Dedifferentiated amniotic fluid mesenchymal stem cell (primary cell): Measurements from ENCODE around the gene PVALEF.

Experiments
- DNase-seq: peaks from one replicate; pipeline ENCODE4 v3.0.0-alpha.2; 2016; ENCODE audit errors: extremely low spot score

PVALEF gene

GRCh38 chr17:81183316-81183715, 18.0 kb downstream of the PVALEF start:
- DNase-seq, result no peak

DNA sequence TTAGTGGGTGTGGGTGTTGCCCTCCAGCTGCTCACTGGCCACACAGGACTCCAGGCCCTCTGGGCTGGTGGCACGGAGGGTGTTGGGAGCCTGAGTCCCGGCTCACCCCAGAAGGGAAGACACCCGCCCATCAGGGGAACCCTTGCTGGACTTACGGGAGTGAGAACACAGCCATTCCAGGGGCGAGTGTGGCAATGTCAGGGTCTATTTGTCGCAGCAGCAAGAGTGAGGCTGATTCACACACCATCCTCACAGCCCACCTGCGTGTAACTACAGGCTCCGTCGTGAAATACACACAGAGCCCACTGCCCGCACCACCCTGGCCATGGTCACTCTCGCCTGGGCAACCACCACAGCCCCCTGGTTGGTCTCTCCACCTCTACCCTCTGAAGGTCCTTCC, 18.5 kb downstream of the PVALEF start:
- DNase-seq, result no peak

DNA sequence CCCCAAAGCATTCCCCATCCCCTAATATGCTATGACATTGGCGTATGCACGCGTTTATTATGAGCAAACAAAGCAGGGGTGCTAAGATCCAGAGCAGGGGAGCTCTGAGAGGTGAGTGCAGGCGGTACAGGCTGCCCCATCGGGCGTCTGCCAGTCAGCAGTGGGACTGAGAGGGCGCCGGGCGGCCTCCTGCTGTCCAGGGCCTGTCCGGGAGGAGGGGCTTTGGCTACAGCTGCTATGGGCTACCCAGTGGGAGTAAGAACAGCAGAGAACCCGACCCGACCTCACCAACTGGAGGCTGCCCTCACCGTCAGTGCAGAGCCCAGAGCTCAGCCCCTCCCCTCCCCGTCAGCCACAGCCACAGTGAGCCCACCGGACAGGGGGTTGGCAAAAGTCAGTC, 19.2 kb downstream of the PVALEF start:
- no peak for DNase-seq

- no peak for DNase-seq
Measured at GRCh38 chr17:81186203-81186602, 20.9 kb downstream of the PVALEF start.

DNA sequence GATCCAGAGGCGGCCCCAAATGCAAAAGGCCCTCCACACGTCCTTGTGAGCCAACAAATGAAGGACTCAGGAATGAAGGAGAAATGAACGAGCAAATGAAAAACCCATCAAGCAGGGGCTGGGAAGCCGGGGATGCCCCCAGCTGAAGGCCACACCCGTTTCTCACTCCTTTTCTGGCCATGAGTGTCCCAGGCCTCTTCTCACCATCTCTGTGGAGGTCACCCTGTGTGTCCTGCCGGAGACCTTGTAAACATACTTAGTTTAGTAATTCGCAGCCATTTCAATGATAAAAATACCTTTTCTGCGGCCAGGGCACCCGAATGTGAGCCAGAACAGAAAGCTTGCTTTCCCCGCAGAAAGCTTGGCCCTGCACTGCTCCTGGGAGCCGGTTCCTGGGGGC, 21.8 kb downstream of the PVALEF start:
- no peak for DNase-seq

DNA sequence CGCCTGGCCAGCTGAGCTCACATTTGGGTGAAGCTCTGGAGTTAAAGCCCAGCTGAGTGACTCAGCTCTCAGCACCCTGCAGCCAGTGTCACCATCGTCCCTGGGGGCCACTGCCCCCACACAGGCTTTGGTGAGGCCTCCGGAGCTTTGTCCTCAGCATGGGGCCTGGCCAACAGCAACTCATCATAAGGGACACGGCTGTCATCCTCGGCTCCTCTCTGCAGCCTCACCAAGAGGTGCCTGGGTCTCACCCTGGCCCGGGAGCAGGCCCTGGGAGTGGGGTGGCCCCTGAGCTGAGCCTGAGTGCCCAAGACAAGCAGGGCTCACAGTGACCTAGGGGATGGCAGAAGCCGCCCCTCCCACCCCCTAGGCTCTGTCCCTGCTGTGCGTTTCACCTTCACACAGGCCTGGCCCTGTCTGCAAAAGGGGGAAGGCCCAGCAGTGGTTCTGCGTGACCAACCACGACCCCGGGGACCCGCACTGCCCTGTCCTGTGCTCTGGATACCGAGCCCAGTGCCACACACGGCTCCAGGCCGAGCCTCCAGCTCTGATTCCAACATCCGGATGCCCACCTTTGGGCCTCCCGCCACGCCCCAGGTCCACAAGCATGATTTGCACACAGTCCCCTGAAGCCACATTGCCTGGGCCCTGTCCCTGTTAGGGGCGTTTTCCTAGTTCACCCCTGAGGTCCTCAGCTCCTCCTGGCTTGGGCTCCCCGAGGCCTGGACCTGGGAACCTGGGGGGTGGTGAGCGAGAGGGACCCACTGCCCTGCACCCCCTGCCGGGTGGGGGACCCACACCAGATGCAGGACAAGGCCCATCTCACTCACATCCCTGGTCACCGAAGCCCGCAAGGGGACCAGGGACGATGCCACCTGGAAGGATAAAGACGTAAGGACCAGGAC, 22.5 kb downstream of the PVALEF start:
- no peak for DNase-seq

DNA sequence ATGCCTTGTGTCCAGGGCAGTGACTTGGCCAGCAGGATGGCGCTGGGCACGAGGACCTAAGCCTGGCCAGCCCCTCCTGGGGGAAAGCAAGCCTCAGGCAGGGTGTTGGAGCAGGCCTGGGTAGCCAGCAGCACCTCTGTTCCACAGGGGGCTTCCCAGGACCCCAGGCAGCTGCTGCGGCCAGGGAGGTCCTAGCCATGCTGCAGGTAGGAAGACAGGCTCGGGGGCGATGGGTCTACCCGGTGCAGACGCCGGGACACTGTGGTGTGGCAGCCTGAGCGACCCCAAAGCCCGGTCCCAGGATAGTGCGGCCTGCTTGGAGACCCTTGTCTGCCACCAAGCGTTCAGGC, 23.2 kb downstream of the PVALEF start:
- DNase-seq, result no peak

DNA sequence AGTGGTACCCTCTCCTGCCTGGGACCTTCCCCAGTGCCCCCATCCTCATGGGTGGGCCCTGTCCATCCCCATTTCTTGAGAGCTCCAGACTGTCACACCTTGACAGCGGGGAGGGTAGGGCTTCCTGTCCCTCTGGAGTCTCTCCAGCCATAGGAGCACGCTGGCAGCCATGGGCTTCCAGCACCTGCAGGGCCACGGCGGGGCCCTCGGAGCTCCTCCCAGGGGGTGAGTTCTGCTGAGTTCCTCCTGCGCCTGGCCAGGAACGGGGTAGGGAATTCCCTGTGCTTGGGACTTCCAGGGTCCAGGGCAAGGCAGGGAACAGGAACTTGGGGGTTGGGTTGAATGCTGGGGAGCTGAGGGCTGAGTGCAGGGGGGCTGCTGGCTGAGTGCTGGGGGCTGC, 23.7 kb downstream of the PVALEF start:
- DNase-seq, result no peak

DNA sequence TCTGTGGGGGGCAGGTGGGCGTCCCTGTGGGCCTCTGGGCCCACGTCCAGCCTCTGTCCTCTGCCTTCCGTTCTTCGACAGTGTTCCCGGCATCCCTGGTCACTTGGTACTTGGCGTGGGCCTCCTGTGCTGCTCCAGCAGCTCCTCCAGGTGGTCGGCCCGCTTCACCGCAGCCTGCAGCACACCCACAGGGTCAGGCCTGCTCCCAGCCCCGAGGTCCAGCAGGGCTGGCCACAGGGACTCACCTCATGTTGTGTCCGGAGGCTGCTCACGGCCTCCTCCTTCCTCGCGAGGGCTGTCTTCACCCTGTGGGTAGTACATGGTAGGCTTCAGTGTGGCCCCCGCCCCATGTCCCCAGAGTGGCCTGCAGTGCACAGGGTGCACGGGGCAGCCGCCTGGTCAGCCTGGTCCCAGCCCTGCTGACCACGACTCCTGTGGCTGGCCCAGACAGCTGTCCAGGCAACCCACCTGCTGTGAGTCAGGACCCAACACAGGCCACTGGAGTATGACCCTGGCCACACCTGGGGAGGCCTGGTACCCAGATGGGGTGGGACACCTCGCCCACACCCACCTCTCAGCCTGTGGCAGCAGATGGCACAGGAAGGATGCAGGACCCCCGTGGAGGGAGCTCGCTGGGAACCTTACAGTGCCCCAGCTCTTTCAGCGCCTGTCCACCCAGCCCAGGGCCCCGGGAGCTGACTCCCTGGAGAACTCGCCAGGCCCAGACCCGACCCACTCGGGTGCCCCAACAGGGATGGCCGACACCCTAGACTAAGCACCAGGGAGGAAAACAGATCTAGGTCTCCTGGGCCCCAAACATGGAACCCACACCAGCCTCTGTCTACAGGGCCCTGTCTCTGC, 24.6 kb downstream of the PVALEF start:
- DNase-seq, result no peak

DNA sequence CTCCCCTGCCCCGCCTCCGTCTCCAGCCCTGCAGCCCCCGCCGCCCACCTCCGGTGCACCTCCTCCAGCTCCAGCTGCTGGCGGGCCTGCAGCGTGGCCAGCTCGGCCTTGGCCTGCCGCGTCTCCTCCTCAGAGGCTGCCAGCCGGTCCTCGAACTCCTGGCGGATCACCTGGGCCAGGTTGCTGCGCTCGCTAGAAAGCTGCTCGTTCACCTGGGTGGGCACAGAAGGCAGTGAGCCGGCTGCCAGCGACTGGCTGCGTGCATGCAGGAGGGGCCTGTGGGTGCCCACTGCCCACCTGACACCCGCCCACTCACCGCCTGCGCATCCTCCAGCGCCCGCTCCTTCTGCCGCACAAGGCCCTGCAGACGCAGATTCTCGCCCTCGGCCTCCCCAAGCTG, 25.3 kb downstream of the PVALEF start:
- DNase-seq, result no peak

DNA sequence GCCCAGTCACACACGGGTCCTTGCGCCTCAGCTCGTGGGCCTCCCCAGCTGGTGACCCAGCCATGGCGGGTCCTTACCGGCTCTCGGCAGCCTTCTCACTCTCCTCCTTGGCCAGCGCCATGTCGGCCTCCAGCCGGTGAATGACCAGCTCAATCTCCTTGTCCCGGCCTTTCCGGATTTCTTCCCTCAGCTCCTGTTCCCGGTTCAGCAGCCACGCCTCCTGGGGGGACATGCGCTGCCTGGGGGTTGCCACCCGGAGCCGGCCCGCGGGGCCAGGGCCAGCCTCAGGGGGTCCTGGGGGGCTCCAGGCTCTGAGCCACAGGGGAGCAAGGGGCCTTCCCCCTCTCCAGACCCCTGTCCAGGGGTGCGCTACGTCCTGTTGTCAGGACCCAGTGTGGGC, 25.8 kb downstream of the PVALEF start:
- no peak for DNase-seq

GRCh38 chr17:81191646-81192045, 26.3 kb downstream of the PVALEF start:
- DNase-seq, result no peak

DNA sequence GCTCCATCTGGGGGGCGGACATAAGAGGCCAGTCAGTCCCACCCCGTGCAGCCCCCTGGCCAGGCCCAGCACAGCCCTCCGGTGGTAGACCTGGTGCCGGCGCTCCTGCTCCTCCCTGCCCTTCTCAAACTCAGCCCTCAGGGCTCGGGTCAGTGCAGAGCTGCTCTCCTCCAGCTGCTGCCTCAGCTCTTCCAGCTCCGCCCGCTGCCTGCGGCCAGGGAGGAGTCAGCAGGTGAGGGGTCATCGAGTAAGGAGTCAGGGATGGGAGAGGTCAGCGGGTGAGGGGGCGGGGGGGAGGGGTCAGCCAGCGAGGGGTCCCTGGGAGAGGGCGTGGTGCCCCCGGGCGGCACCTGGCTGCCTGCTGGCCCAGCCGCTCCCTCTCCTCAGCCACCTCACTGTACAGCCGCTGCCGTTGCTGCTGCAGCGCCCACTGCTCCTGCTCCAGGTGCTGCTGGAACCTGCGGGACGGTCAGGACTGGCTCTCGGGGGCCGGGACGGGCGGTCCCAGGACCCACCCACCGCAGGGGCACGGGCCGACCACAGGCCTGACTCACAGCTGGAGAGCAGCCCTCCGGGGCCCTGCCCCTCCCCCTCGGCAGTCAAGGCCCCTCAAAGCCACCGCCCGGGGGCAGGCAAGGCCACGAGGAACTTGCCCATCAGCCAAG, 27.2 kb downstream of the PVALEF start:
- no peak for DNase-seq

DNA sequence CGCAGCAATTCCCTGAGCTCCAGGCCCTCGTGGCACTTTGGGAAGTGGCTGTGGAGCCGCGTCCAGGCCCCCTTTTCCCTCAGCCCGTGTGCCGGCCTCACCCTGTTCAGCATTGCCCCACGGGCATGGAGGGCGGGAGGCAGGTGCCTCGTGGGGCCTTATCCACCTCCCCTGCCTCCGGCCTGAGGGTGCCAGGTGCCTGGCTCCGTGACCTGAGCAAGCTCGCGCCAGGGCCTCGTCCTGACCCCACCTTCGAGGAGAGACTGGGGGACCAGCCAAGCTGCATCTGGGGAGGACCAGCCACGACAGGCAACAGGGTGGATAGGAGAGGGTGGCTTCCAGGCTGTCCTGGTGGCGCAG, 27.7 kb downstream of the PVALEF start:
- no peak for DNase-seq

DNA sequence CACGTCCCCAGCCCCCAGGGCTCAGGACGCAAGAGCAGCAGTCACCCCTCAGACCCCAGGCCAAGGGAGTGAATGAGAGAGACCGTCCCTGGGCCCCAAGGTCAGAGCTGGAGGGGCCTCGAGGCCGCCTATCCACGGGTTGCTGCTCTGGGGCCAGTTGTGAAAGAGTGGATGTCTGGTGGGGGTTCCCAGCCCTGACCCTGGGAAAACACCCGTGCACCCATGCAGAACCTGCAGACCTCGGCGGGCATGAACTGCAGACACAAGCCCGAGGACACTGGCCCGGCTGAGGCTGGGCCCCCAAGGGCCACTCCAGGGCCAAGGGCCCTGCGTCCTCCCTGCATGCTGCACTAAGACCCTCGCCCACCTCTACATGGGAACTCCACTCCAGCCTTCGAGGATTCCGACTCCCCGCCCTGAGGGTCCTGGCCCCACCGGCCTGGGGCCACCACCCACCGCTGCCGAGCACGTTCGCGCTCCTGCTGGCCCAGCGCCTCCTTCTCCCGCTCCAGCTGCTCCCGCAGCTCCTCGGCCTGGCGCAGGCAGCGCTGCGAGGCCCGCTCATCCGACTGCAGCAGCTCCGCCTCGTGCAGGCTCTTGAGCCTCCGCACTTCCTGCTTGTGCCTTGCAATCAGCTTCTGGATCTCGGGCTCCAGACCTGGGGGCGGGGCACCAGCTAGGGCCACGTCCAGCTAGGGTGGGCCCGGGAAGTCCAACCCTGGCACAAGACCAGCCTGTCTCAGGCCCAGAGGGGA, 28.3 kb downstream of the PVALEF start:
- no peak for DNase-seq

DNA sequence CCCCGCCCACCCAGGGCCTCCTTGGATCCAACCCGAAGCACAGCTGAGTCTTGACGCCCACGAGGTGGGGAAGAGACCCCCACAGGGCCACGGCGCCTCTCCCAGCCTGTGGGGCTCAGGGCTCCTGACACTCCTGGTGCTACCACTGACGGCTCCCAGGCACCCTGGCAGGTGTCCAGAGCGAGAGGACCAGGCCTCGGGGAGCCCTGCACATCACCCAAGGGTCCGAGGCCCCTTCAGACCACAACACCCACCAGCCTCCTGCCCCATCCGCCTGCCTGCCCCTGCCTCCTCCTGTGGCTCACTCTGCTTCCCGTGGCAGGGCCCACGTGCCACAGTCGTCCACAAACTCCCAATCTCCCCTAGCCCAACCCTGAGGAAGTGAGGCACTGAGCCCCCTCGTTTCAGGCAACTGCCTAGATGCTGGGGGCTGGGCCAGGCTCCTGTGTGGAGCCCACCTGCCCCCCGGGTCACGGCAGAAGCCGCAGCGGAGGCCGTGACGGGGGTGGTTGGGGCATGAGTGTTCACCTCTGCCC, 29.0 kb downstream of the PVALEF start:
- DNase-seq, result no peak

DNA sequence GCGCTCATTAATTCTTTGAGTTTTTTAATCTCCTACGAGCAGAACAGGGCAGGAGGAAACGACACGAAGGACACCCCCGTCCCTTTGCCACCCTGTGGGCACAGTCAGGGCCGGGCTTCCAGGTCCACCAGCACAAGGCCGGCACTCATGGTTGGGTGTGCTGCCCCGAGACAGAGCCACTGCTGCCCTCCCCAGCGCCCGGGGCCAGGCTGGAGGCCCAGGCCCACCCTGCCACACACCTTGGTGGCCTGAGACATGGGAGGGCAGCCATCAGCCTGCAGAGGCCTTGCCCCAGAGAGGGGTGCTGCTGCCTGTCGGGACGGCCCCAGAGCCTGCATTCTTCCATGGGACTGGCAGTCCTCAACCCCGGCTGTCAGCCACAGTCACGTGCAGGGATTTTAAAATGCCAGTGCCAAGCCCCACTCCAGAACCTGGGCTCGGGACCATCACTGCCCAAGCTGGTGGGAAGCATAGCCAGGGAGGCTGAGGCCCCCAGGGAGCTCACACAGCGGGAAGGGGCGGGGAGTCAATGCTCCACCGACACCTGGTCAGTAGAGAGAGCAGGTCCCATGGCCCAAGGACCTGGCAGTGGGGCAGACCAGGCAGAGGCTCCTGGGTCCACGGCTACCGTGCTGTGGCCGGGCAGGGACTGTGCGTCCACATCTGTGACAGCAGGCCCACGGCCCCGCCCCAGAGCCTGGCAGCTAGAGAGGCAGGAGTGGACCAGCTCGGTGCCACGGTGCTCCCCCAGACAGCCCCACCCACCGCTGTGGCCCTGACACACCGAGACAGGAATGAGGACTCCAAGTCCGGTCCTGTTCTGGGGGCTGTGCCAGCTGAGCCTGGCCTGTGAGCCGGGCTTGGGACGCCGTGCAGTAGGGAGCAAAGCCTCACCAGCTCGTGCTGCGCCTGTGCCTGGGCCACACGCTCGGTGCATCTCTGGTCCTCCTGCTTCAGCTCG, 29.9 kb downstream of the PVALEF start:
- DNase-seq, result no peak

- DNase-seq, result no peak
Measured at GRCh38 chr17:81195941-81196495, 30.7 kb downstream of the PVALEF start.

- DNase-seq, result no peak
Measured at GRCh38 chr17:81196505-81197408, 31.4 kb downstream of the PVALEF start.
